ENCODE measurements around the gene ELF1. TPM values are rescaled to one million over a fixed set of nuclear protein-coding genes. Genes with fewer than 3 reads are reported as not detected.
"Not testable (repeated sequence)": the region's sequence is repeated elsewhere in the genome, so short reads cannot be mapped to it uniquely, and the experiment has no call there.

The ELF1 gene
- total RNA-seq, 2 donors from 2014 or later = 108 to 123 TPM

DNA sequence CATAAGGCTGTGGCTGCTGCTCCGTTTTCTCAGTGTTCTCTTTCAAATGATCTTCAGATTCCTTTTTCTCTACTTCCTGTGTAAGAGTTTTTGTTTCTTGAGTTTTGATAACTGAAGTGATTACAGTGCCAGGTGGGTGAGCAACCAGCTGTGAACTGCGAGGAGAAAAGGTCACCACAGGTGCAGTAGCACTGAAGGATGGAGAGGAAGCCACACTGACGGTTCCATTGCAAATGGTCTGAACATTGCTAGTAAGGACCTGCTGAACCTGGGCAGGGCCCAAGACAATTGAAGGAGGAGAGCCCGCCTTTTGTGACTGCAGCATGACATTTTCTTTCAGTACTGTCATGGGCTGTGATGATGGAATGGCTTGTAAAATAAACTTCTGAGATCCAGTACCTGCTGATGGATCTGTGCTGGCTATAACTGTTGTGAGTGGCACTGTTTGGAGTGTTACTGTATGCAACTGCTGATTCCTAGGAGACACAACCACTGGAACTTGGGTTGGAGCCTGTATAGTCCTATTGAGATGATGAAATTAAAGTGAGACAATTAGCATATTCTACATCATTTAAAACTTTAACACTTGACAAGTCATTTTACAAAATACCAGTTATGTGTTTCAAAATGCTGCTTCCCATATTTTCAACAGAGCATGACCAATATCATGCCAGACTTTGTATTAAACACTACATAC is 85.5 kb downstream of the ELF1 start:
- Histone ChIP-seq H3K27ac (no peak overlapping the region), H3K27me3 (replicated peaks; ENCODE audit: insufficient read depth) (no peaks in the 10 kb centered on the region), H3K9me3 (no peaks in the 10 kb centered on the region), H3K4me1 (replicated peaks) (no peaks in the 10 kb centered on the region), H3K36me3 (no peaks in the 10 kb centered on the region), H3K4me3 (no peak overlapping the region)
- DNase-seq (ENCODE audit: low spot score) = no peak
- intact Hi-C loops (cut with DNase I) = no loop called here
- WGBS = 83% methylated on average over 4 of the region's 4 CpGs
- TF ChIP-seq, protein P1, sequence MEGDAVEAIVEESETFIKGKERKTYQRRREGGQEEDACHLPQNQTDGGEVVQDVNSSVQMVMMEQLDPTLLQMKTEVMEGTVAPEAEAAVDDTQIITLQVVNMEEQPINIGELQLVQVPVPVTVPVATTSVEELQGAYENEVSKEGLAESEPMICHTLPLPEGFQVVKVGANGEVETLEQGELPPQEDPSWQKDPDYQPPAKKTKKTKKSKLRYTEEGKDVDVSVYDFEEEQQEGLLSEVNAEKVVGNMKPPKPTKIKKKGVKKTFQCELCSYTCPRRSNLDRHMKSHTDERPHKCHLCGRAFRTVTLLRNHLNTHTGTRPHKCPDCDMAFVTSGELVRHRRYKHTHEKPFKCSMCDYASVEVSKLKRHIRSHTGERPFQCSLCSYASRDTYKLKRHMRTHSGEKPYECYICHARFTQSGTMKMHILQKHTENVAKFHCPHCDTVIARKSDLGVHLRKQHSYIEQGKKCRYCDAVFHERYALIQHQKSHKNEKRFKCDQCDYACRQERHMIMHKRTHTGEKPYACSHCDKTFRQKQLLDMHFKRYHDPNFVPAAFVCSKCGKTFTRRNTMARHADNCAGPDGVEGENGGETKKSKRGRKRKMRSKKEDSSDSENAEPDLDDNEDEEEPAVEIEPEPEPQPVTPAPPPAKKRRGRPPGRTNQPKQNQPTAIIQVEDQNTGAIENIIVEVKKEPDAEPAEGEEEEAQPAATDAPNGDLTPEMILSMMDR (IDR thresholded peaks at IDR 0.05) = no peak
- TF ChIP-seq POLR2A (IDR thresholded peaks at IDR 0.05) = no peak
- TF ChIP-seq POLR2AphosphoS5 (IDR thresholded peaks at IDR 0.05) = no peak

DNA sequence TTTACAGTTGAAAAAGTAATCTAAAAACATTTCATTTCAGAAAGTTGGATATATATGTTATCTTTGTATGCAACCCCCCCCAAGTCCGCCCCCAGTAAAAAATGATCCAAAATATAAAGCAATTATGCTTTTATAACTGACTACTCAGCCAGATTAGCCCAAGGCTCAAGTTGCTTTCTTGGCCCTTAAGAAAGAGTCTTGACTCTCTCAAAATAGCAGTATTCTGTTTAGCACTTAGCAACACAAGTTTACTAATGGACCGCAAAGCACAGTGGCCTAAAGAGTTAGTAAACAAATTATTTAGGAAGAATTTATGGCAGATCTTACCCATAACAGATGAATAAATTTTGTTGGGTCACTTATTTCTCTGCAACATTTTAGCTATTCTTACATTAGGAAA is 86.9 kb downstream of the ELF1 start:
- no peak for DNase-seq (ENCODE audit: low spot score)
- no peaks in the 10 kb centered on the region for H3K27me3 ChIP-seq (replicated peaks; ENCODE audit: insufficient read depth)
- no peaks in the 10 kb centered on the region for H3K4me1 ChIP-seq (replicated peaks)
- 92% methylated on average over 2 of the region's 2 CpGs for WGBS
- H3K27ac ChIP-seq = no peak overlapping the region
- intact Hi-C loops (cut with DNase I) = no loop called here
- no peaks in the 10 kb centered on the region for H3K36me3 ChIP-seq
- no peaks in the 10 kb centered on the region for H3K9me3 ChIP-seq
- H3K4me3 ChIP-seq = no peak overlapping the region
- TF ChIP-seq, protein P1 (IDR thresholded peaks at IDR 0.05) = no peak
- TF ChIP-seq POLR2AphosphoS5 (IDR thresholded peaks at IDR 0.05) = no peak
- TF ChIP-seq POLR2A (IDR thresholded peaks at IDR 0.05) = no peak

DNA sequence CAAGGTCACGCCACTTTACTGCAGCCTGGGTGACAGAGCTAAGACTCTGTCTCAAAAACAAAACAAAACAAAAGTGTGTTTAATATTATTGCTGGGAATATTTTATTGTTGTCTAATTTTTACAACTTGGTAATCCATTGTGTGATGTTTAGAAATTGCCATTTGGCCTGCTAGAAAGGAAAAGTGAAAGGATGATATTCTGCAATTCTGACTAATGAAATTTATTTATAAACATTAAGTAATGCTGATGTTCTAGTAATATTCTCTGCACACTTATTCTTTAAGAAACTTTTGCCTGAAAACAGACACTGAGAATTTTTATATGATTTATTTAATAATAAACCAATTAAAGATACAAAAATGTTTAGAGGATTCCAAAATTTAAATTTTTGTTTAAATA is 87.4 kb downstream of the ELF1 start:
- DNase-seq (ENCODE audit: low spot score) = no peak
- H3K9me3 ChIP-seq = no peaks in the 10 kb centered on the region
- intact Hi-C loops (cut with DNase I) = no loop called here
- H3K27me3 ChIP-seq (replicated peaks; ENCODE audit: insufficient read depth) = no peaks in the 10 kb centered on the region
- H3K4me1 ChIP-seq (replicated peaks) = no peaks in the 10 kb centered on the region
- TF ChIP-seq POLR2A (IDR thresholded peaks at IDR 0.05) = no peak
- TF ChIP-seq POLR2AphosphoS5 (IDR thresholded peaks at IDR 0.05) = no peak
- TF ChIP-seq, protein P1 (IDR thresholded peaks at IDR 0.05) = no peak
- WGBS = 48% methylated on average over 1 of the region's 1 CpG
- H3K27ac ChIP-seq = no peak overlapping the region
- no peaks in the 10 kb centered on the region for H3K36me3 ChIP-seq
- H3K4me3 ChIP-seq = no peak overlapping the region

DNA sequence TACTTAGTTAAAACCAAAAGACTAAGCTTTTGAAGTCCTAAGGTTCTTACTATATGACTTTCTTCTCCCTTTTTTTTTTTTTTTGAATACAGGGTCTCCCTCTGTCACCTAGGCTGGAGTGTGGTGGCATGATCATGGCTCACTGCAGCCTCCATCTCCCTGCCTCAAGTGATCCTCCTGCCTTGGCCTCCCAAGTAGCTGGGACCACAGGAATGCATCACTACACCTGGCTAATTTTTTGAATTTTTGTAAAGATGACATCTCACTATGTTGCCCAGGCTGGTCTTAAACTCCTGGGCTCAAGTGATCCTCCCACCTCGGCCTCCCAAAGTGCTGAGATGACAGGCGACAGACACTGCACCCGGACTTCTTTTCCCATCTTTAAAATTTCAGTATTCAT is 89.2 kb downstream of the ELF1 start:
- H3K4me1 ChIP-seq (replicated peaks); DNase-seq (ENCODE audit: low spot score); H3K27me3 ChIP-seq (replicated peaks; ENCODE audit: insufficient read depth); H3K36me3 ChIP-seq; H3K27ac ChIP-seq; H3K9me3 ChIP-seq; H3K4me3 ChIP-seq: not testable (repeated sequence)
- 100% methylated on average over 3 of the region's 3 CpGs for WGBS
- intact Hi-C loops (cut with DNase I) = loop anchor here (10.0 kb wide), 1 partner anchor 145 kb away; the partner anchor contains the start of gene SLC25A15

DNA sequence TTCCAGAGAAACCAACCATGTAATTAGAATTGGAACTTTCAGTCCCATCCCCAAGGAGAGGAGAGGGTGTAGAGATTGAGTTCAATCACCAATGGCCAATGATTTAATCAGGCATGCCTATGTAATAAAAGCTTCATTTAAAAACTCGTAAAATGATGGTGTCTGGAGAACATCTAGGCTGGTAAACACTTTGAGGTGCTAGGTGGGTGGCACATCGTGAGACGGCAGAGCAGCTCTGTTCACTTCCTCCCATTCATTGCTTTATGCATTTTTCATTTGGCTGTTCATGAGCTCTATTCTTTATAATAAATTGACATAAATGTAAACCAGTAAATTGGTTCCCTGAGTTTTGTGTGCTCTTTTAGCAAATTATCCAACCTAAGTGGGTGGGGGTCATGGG is 90.1 kb downstream of the ELF1 start:
- WGBS = 82% methylated on average over 3 of the region's 3 CpGs
- no peaks in the 10 kb centered on the region for H3K9me3 ChIP-seq
- no peaks in the 10 kb centered on the region for H3K27me3 ChIP-seq (replicated peaks; ENCODE audit: insufficient read depth)
- H3K4me3 ChIP-seq = no peak overlapping the region
- TF ChIP-seq, protein P1 (IDR thresholded peaks at IDR 0.05) = no peak
- TF ChIP-seq POLR2AphosphoS5 (IDR thresholded peaks at IDR 0.05) (no peak), POLR2A (IDR thresholded peaks at IDR 0.05) (no peak)
- intact Hi-C loops (cut with DNase I) = loop anchor here (10.0 kb wide), 1 partner anchor 144 kb away; the partner anchor contains the start of gene SLC25A15
- H3K27ac ChIP-seq = no peak overlapping the region
- no peaks in the 10 kb centered on the region for H3K36me3 ChIP-seq
- no peaks in the 10 kb centered on the region for H3K4me1 ChIP-seq (replicated peaks)
- no peak for DNase-seq (ENCODE audit: low spot score)
